ENCODE measurements around the gene SSR3.
"Not testable (repeated sequence)": the region's sequence is repeated elsewhere in the genome, so short reads cannot be mapped to it uniquely, and the experiment has no call there.

The SSR3 gene

DNA sequence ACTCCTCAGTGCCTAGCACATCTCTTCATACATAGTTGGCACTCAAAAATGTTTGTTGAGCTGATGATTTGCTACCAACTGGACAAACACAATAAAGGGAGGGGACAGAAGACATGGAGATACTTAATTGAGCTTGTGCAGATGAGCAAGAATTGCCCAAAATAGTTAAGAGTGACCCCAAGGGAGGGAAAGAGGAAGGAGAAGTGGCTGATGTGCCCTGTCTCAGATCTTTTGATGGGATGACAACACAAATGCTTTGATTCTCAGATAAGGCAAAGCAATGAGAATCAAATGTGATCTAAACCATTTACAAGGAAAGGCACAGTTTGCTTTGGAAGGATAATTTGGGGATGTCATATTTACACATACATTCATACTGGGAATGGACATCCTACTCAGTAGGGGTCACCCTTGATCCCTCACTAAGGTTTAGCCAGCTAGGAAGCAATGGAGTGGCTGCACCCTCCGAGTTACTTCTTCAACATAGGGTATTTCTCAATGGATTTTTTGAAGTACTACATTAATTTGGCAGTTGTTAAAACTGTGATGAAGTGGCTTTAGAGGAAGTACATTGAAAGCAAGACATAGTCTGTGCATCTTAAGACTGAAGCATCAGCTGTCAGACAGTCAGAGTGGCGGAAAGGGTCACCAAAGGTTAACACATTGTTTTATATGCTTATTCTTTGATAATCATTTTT, 21.9 kb upstream of the SSR3 start:
- DNase-seq (ENCODE audit: extremely low spot score, insufficient read length, low read depth) (no peak), FAIRE-seq (no peak)

DNA sequence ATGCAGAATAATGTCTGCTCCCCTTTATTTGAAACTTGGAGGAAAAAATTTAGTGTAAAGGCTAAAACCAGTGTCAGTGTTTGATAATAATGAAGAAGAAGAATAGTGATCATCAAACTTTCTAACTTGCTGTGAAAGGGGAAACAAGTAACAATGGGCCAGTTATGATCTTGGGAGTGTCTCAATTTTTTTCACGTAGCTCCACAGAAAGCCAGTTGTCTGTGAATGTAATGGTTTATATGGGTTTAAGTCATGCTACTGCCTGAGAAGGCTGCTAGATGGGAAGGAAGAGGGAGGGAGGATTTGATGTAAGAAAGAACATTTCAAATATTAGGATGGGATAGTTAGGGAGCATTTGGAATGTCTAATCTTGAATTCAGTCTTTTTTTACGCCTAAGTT, 21.1 kb upstream of the SSR3 start:
- FAIRE-seq (no peak), DNase-seq (ENCODE audit: extremely low spot score, insufficient read length, low read depth) (no peak)

DNA sequence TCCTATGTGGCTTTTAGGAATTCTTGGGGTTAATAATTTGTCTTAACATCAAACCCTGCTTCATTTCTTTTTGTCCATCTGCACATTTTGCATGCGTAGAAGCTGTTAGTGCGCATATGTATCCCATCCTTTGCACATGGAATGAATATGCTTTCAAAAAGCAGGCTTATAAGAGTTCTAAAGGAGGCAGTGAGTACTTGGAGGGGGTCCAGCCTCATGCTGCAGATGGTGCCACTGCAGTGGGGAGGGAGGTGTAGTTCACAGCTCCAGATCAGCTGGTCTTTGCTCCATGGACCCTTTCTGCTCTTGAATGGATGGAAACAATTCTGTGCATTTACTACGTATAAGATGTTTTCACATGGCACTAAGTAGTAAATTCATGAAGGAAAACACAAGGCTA, 20.7 kb upstream of the SSR3 start:
- no peak for FAIRE-seq

DNA sequence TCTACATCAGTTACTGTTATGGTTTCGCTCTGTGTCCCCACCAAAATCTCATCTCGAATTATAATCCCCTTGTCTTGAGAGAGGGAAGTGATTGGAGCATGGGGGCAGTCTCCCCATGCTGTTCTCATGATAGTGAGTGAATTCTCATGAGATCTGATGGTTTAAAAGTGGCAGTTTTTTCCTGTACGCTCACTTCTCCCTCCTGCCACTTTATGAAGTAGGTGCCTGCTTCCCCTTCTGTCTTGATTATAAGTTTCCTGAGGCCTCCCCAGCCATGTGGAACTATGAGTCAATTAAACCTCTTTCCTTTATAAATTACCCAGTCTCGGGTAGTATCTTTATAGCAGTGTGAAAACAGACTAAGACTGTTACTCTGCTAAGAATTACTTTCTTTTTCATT, 15.0 kb upstream of the SSR3 start:
- not testable (repeated sequence) for FAIRE-seq; DNase-seq (ENCODE audit: extremely low spot score, insufficient read length, low read depth)

More for the DNA sequence above, 20.7 kb upstream of the SSR3 start:
- DNase-seq (ENCODE audit: extremely low spot score, insufficient read length, low read depth): no peak

DNA sequence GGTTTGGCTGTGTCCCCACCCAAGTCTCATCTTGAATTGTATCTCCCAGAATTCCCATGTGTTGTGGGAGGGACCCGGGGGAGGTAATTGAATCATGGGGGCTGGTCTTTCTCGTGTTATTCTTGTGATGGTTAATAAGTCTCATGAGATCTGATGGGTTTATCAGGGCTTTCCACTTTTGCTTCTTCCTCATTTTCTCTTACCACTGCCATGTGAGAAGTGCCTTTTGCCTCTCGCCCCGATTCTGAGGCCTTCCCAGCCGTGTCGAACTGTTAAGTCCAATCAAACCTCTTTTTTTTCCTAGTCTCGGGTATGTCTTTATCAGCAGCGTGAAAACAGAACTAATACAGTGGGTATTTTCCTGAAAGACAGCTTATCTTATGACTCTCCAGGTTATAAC, 14.1 kb upstream of the SSR3 start:
- FAIRE-seq; DNase-seq (ENCODE audit: extremely low spot score, insufficient read length, low read depth): not testable (repeated sequence)

DNA sequence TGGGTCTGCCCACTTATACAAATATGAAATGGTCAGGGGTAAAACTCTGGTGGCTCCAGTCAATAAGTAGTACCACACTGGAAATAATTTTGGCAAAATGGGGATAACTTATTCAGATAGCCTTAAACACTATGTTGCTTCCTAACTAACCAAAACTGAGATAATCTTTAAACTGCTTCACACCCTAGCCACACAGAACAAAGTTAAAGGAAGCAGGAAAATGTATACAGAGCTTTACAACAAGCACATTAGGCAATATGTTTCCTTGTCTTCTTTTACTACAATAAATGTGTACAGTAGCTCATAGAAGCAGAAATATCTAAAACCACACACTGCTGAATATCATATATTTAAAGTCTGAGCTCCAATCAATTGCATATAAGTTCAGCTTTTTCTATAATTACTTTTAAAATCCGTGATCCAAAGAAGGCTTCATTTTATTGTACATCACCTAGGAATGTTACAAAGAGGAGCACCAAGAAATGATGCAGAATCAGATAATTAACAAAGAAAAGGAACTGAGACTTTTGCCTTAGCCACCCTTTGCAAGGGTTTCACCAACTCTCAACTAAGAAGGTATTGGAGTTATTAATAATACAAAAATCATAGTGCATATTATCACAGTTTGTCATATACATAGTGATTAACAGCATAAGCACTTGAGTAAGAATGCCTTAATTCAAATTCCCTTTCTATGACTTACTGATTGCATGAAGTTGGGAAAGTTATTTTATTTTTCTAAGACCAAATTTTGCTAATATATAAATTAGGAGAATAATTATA, 9.2 kb upstream of the SSR3 start:
- DNase-seq (ENCODE audit: extremely low spot score, insufficient read length, low read depth) (no peak), FAIRE-seq (peak; percentile 49)

DNA sequence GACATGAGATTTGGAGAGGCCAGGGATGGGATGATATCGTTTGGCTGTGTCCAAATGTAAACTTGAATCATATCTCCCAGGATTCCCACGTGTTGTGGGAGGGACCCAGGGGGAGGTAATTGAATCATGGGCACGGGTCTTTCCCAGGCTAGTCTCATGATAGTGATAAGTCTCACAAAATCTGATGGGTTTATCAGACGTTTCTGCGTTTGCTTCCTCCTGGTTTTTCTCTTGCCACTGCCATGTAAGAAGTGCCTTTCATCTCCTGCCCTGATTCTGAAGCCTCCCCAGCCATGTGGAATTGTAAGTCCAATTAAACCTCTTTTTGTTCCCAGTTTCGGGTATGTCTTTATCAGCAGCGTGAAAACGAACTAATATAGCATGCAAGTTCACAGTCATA, 7.6 kb upstream of the SSR3 start:
- not testable (repeated sequence) for DNase-seq (ENCODE audit: extremely low spot score, insufficient read length, low read depth); FAIRE-seq

DNA sequence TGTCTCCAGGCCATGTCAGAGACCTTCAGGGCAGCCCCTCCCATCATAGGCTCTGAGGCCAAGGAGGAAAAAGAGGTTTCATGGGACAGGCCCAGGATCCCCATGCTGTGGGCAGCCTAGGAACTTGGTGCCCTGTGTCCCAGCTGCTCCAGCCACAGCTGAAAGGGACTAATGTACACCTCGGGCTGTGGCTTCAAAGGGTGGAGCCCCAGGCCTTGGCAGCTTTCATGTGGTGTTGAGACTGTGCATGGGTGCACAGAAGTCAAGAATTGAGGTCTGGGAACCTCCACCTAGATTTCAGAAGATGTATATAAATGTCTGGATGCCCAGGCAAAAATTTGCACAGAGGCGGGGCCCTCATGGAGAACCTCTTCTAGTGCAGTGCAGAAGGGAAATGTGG, 6.6 kb upstream of the SSR3 start:
- FAIRE-seq: no peak
- no peak for DNase-seq (ENCODE audit: extremely low spot score, insufficient read length, low read depth)

DNA sequence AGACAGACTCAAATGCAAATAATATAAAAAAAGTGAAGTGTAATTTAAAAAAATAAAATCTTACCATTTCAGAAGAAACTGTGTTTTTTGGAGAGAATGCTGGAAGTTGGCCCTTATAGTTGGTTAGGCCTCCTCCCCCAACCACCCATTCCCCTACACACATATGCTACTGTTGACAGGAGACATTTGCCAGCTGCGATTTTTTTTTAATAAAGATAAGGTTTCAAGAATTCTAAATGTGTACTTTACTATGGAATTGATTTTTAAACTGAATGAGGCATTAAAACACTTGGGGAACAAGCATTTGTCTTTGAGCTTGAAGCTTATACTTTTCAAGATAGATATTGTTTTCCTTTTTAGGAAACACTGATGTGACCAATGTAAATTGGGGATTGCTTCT, 4.4 kb upstream of the SSR3 start:
- DNase-seq (ENCODE audit: extremely low spot score, insufficient read length, low read depth) (no peak), FAIRE-seq (no peak)

DNA sequence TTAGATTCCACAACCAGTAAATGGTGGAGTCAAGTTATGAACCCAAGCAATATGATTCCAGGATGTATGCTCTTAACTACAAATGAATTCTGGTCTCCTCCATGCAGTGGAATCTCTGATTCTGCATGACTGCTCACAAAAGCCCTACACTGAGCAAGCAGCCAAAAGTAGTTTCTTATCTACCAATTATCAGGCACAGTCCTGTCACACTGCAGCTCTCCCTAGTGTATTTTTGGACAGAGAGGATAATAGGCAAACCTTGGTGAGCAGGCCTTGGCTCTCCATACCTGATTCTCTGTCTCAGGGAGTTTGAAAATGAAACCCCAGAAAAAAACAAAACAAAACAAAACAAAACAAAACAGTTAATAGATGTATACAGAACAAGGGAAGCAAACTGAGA, 3.5 kb upstream of the SSR3 start:
- DNase-seq (ENCODE audit: extremely low spot score, insufficient read length, low read depth) (no peak), FAIRE-seq (no peak)

DNA sequence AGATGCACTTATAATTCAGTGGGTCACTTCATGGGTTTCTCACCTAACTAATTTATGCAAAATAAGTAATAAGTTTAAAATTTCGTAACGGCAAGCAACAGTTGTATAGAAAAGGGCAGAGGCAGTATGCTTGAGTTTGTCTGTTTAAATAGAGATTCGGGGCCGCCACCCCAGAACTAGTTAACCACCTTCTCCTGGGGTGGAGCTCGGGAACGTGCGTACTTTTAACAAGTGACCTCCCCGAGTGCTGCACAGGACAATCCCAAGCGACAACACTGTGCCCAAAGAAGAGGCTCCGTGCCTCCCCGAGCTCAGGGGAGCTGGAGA, 439 bp downstream of the SSR3 start:
- DNase-seq (ENCODE audit: extremely low spot score, insufficient read length, low read depth): peak; percentile 2
- no peak for FAIRE-seq

DNA sequence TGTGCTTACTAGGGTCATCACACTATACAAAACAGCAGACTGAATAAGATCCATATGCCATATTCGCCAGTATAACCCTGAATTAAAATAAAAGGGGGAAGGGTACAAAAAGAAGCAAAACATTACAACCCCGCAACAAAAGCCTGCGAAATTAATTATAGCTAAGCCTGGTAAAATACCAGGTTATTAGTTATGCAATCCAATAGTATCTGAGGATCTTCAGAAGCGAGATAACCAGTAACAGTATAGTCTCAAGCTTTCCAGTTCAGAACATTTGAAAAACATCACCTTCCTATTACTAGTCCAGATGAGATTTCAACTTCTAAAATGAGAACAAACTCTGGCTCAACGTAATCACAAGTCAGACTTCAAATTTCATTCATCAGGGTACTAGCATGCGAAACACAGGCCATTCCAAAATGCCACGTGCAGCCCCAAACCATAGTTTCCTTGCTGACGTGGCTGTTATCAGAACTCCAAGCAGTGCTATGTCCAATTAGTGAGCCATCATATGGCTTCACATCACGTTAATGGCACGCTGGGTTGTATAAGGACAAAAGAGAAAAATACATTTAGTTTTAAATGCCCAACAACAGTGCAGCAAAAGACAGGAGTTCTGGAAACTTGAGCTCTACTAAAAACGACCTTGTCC, 1.1 kb downstream of the SSR3 start:
- FAIRE-seq (no peak), DNase-seq (ENCODE audit: extremely low spot score, insufficient read length, low read depth) (no peak)

DNA sequence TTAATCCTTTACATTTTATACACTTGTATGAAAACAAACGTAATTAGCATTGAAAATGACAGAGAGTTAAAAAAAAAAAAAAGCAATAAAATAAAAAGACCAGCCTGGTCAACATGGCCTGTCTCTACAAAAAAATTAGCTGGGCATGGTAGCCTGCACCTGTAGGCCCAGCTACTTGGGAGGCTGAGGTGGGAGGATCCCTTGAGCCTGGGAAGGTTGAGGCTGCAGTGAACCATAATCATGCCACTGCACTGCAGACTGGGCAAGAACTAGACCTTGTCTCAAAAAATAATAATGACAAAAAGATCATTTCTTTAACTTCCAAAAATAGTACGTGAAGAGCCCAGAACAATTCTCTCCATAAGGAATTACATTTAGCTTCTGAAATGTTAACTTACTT, 1.9 kb downstream of the SSR3 start:
- FAIRE-seq (no peak), DNase-seq (ENCODE audit: extremely low spot score, insufficient read length, low read depth) (no peak)

DNA sequence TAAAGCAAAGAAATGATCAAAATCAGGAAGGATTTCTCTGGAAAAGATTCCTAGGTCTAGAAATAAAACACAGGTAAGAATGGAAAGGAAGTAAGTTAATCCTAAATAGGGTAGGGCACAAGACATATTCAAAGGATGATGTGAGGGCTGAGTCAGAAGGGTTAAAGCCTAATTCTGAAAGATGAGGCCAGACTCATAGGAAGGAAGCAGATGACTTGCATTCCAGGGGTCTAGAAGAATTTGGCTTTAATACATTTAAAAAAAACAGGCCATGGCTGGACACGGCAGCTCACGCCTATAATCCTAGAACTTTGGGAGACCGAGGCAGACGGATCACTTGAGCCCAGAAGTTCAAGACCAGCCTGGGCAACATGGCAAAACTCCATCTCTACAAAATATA, 3.2 kb downstream of the SSR3 start:
- no peak for FAIRE-seq
- DNase-seq (ENCODE audit: extremely low spot score, insufficient read length, low read depth): no peak

DNA sequence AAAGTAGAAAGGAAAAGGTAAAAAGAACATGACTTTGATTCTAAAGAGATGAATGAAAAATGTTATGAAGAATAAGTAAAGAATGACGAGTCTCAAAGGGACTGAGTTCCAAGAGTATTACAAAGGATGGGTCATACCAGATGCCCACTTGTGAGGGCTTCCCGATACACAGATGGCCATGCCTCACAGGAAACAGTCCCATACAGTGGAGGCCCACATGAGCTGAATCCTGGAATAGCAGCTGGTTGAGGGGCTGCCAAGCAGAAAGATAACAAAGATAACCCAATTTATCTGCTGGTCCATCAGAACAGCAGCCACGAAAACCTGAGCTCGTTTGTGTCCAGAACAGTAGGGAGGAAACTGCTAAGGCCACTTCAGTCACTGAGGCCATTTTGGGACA, 3.7 kb downstream of the SSR3 start:
- DNase-seq (ENCODE audit: extremely low spot score, insufficient read length, low read depth): no peak
- no peak for FAIRE-seq

DNA sequence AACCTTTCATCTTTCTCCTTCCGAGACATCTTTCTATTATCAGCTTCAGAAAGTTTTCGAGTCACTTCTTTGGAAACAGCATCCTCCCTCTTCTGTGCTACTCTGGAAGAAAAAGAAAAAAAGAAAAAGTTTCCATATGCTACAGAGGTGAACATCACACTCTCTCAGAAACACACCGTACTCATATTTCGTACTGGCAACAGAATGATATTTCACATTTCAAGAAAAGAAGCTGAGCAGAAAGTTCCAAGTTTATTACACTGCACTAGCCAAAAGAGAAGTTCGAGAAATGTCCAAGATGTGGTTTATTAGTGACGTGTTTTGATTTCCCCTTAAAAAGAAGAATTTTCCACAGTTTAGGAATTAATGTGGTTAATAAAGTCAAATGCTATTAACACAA, 6.0 kb downstream of the SSR3 start:
- DNase-seq (ENCODE audit: extremely low spot score, insufficient read length, low read depth) (no peak), FAIRE-seq (no peak)

DNA sequence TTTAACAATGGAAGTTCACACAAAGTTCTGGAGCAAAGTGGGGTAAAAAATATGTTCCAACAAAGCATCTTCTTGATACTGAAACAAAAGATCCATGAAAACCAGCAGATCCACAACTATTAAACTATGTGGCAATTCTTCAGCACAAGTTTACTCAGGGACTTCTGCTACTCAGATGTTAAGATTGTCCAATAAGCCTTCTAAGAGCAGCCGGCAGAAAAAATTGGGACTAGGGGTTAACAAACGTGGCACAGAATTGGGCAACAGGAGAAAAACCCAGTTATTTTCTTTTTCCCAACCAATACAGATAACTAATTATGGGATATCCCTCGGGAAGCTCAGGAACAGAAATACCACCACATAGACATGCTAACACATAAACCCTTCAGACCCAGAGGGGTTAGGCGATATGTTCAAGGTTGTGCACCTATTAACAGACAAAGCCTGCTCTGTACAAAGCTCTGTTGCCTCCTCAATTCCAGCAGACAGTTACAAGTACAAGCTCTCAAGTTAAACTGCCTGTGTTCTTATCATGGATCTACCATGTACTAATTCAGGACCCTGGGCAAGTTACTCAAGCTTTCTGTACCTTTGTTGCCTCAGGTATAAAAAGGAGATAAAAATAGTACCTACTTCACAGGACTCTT, 6.8 kb downstream of the SSR3 start:
- DNase-seq (ENCODE audit: extremely low spot score, insufficient read length, low read depth) (no peak), FAIRE-seq (no peak)

DNA sequence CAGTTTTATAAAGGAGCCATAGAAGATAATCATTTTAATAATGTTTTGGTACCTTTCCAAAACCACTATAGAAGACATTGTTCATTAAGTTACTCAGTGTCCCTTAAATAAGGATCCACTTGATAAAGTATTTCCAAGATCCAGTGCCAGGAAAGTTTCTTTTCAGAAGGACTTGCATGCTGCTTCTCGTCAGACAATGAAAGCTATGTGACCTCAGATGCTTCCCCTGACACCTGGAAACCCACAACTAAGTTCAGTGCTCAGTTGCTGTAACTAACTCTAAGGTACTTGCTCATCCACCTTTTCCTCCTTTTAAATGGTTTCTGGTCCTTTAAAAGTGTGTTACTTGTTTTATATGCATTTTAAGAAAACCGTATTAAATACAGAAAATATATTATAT, 7.3 kb downstream of the SSR3 start:
- no peak for FAIRE-seq
- no peak for DNase-seq (ENCODE audit: extremely low spot score, insufficient read length, low read depth)

DNA sequence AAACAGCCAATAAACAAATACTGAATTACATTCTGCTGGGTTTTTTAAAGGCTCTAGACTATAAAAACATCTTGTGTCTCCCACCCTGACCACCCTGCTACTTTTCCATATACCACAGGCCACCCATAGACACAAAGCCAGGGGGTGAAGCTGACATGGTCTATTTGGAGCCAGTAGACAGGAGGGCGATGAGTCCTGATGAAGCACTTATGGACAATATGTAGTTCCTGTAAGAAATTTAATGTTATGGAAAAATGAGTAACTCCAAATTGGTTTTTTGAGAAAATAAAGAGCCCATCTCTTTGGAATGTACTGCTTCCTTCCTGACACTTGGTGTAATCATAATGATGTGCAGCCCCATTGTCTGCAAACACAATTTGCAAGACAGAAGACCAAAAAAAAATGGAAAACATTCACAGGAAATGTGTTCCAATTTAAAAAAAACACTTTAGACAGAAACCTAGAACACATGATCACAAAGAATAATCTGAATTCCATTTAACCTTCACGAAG, 11.8 kb downstream of the SSR3 start:
- DNase-seq (ENCODE audit: extremely low spot score, insufficient read length, low read depth) (no peak), FAIRE-seq (no peak)

DNA sequence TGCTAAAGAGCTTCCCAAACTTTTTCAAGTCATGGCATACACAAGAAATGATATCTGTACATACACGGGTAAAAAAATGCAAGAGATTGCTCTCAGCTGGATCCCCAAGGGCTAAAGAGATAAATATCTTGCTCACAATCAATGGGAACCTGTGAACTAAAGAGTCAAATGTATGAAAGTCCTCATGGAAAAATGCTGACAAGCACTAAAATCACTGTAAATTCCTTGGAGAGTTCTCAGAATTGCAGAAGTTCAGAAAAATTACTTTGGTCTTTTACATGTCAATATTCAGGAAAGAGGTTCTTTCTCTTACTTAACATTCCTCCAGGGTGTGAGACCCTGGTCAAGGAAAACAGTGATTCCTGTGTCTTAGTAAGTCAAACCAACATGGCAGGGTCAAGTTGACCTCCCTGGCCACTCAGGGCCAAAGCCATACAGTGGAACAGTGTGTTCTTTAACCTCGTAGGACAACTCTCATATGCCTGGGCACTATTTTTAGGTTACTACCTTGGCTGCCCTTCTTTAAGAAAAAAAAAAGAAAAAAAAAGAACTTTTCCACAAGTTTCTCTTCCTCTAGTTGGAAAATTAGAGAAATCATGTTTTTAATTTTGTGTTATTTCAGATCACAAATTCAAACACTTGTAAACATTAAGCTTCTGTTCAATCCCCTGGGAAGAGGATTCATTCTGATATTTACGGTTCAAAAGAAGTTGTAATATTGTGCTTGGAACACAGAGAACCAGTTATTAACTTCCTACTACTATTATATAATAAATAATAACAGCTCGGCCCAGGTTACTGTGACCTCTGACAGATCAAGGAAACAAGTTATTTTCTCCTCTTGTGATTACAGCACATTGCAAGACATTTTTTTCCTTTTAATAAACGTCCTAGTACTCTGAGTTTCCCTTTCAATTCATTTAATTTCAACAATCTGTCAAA, 12.5 kb downstream of the SSR3 start:
- no peak for DNase-seq (ENCODE audit: extremely low spot score, insufficient read length, low read depth)
- no peak for FAIRE-seq

All from GM18507 (cell line).